ENCODE results near the gene MSH6.
"Not testable (repeated sequence)": the region's sequence is repeated elsewhere in the genome, so short reads cannot be mapped to it uniquely, and the experiment has no call there.

Gene MSH6

GRCh38 chr2:47844162-47844561, 61.2 kb downstream of the MSH6 start:
- DNase-seq = no peak

GRCh38 chr2:47849368-47849767, 66.4 kb downstream of the MSH6 start:
- DNase-seq = no peak

GRCh38 chr2:47850198-47850597, 67.3 kb downstream of the MSH6 start:
- DNase-seq = no peak

- not testable (repeated sequence) for DNase-seq
These were observed 70.3 kb downstream of the MSH6 start for GRCh38 chr2:47853067-47853777.
